Measurements from ENCODE around the gene OPRL1.
A peak's percentile ranks its signal among the peaks of the same experiment; 100 is the strongest.

OPRL1 gene

GRCh38 chr20:64065974-64066343, 13.9 kb upstream of the OPRL1 start:
- H3K4me3 ChIP-seq (ENCODE audit: low read depth, low read length), result no peak overlapping the region
- ChIA-PET CTCF (interaction anchor here (1.0 kb wide), 1 partner anchor 27 kb away, joined by 3 read pairs; no protein-coding TSS in a partner anchor), POLR2A (interaction anchor here (0.9 kb wide), 2 partner anchors 9 to 528 kb away, joined by 3 to 4 read pairs; no protein-coding TSS in a partner anchor)
- no peak overlapping the region for H3K27ac ChIP-seq (ENCODE audit: extremely low read depth, low read depth, low read length)
- H3K4me1 ChIP-seq (ENCODE audit: control insufficient read depth, insufficient read depth, low read length), result no peaks in the 10 kb centered on the region
- peaks cover 0 to 3% of the 10 kb centered on the region in 2 experiments; a peak in 1 of 3 replicates for H3K36me3 ChIP-seq (ENCODE audit: control insufficient read depth in 2 of 2, insufficient read depth in 1 of 2, low read length in 2 of 2)
- H3K9me3 ChIP-seq (ENCODE audit: control insufficient read depth, insufficient read depth, low read depth, low read length), result no peaks in the 10 kb centered on the region
- no peak for TF ChIP-seq HOXA7 (CRISPR knock-in tag; IDR thresholded peaks at IDR 0.05; ENCODE audit: borderline replicate concordance)
- no peak for TF ChIP-seq ZNF16 (tag by site-specific recombination; IDR thresholded peaks at IDR 0.05; ENCODE audit: low read depth)
- TF ChIP-seq ZNF626 (tag by site-specific recombination; IDR thresholded peaks at IDR 0.05), result no peak
- TF ChIP-seq REST (tag by site-specific recombination; IDR thresholded peaks at IDR 0.05), result no peak
- TF ChIP-seq ZNF629 (tag by site-specific recombination; IDR thresholded peaks at IDR 0.05), result 0 out of 2 replicates have a peak, but pooled peaks have one; percentile 24
- TF ChIP-seq ZNF404 (tag by site-specific recombination; IDR thresholded peaks at IDR 0.05), result no peak
- TF ChIP-seq ZSCAN23 (tag by site-specific recombination; IDR thresholded peaks at IDR 0.05), result no peak
- TF ChIP-seq KLF1 (tag by site-specific recombination; IDR thresholded peaks at IDR 0.05), result peak; percentile 65
- no peak for TF ChIP-seq ZBTB17 (tag by site-specific recombination; IDR thresholded peaks at IDR 0.05)
- no peak for TF ChIP-seq ZNF292 (tag by site-specific recombination; IDR thresholded peaks at IDR 0.05; ENCODE audit: borderline replicate concordance, low read depth)
- TF ChIP-seq ZNF654 (tag by site-specific recombination; IDR thresholded peaks at IDR 0.05; ENCODE audit: low read depth), result no peak
- TF ChIP-seq PRDM10 (tag by site-specific recombination; IDR thresholded peaks at IDR 0.05), result 0 out of 2 replicates have a peak, but pooled peaks have one; percentile 8
- no peak for TF ChIP-seq ZBTB8A (tag by site-specific recombination; IDR thresholded peaks at IDR 0.05)
- no peak for TF ChIP-seq ZNF423 (tag by site-specific recombination; IDR thresholded peaks at IDR 0.05)
- no peak for TF ChIP-seq GLI4 (tag by site-specific recombination; IDR thresholded peaks at IDR 0.05)
- TF ChIP-seq CTCF (tag by site-specific recombination; IDR thresholded peaks at IDR 0.05), result no peak
- TF ChIP-seq HIC1 (tag by site-specific recombination; IDR thresholded peaks at IDR 0.05), result no peak
- peak; percentile 37; the same call in 1 of the 2 replicates for TF ChIP-seq ATF2 (tag by site-specific recombination; IDR thresholded peaks at IDR 0.05; ENCODE audit: low read depth)
- TF ChIP-seq ZNF529 (tag by site-specific recombination; IDR thresholded peaks at IDR 0.05; ENCODE audit: insufficient replicate concordance), result no peak
- no peak for TF ChIP-seq ELK4 (IDR thresholded peaks at IDR 0.05; ENCODE audit: borderline replicate concordance, low read depth, low read length)
- peak; percentile 31 for TF ChIP-seq SP2 (tag by site-specific recombination; IDR thresholded peaks at IDR 0.05)
- peak; percentile 28; the same call in 1 of the 2 replicates for TF ChIP-seq SP3 (tag by site-specific recombination; IDR thresholded peaks at IDR 0.05)
- TF ChIP-seq EGR2 (tag by site-specific recombination; IDR thresholded peaks at IDR 0.05; ENCODE audit: low read depth), result no peak
- no peak for TF ChIP-seq ZBTB21 (tag by site-specific recombination; IDR thresholded peaks at IDR 0.05)
- no peak for TF ChIP-seq ZNF19 (tag by site-specific recombination; IDR thresholded peaks at IDR 0.05; ENCODE audit: low read depth)

Data from HEK293 (cell line).